AG04450 (cell line): Measurements from ENCODE around the gene INVS. TPM values are rescaled to one million over a fixed set of nuclear protein-coding genes. Genes with fewer than 3 reads are reported as not detected.
"Not testable (repeated sequence)": the region's sequence is repeated elsewhere in the genome, so short reads cannot be mapped to it uniquely, and the experiment has no call there.

Experiments
- CTCF ChIA-PET: fragments of 300-600, 350-600 bp; formaldehyde crosslinking; extraction: SDS; loops from one replicate; lab custom pipeline; 2022; ENCODE audit warnings: antibody characterized with exemption, inconsistent platforms; lab: Charles Lee
- POLR2A ChIA-PET: fragments of 350-600 bp; formaldehyde crosslinking; extraction: SDS; loops from one replicate; lab custom pipeline; 2021; ENCODE audit warnings: antibody characterized with exemption, inconsistent platforms; lab: Yijun Ruan, JAX
- DNase-seq: peaks from one replicate; pipeline ENCODE4 v3.0.0-alpha.2; 2011; ENCODE audit warnings: low read depth, low spot score
- H3K27ac ChIP-seq: one replicate; pipeline ENCODE4 v1.5.1; 2012; ENCODE audit warnings: low read depth, low read length, control low read depth
- H3K27me3 ChIP-seq: one replicate; pipeline ENCODE4 v1.6.0; 2012; ENCODE audit warnings: low read length; ENCODE audit not compliant: control insufficient read depth, insufficient read depth
- H3K4me3 ChIP-seq: 2 replicates; pipeline ENCODE4 v1.5.1; 2011; ENCODE audit warnings: mild to moderate bottlenecking, low read depth, low read length, control low read depth
- H3K9me3 ChIP-seq: 2 replicates; pipeline ENCODE4 v1.5.1; 2012; ENCODE audit warnings: low read length; ENCODE audit not compliant: control insufficient read depth, insufficient read depth
- polyA plus RNA-seq: library from polyadenylated mRNA; depleted of rRNA; stranded (reverse); fragments of >200 nt; gene quantifications from 2 replicates; pipeline ENCODE4 v1.2.3, GENCODE V29; 2011
- TF ChIP-seq, protein P1 (sequence below): IDR thresholded peaks from 2 replicates; pipeline ENCODE4 v1.5.1; 2011; ENCODE audit warnings: low read depth, low read length, control low read depth, inconsistent platforms

The INVS gene
- polyA plus RNA-seq, 1 experiment, result 22.5 TPM

DNA sequence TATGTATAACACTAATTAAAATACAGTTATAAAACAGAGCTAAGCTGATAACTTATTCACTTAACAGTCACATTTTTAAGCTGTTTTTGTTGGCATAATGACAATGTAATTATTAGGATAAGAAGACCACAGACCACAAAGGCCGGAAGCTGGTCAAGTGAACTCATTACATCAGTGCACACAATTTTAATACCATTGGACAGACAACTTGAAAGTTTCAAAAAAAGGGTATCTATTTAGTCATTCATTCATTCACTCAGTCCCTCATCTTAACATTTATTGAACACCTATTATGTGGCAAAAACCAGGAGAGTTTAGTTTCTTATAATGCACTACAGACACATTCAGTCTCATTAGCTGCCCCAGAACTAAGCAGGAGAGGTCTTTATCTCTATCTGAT, 11.8 kb upstream of the INVS start:
- ChIA-PET CTCF (interaction anchor here (0.6 kb wide), 2 partner anchors 291 to 1194 kb away, joined by 3 read pairs; no protein-coding TSS in a partner anchor), POLR2A (no interaction called here)
- no peaks in the 10 kb centered on the region for H3K27me3 ChIP-seq
- no peak for DNase-seq
- H3K4me3 ChIP-seq, result no peak overlapping the region
- TF ChIP-seq, protein P1, sequence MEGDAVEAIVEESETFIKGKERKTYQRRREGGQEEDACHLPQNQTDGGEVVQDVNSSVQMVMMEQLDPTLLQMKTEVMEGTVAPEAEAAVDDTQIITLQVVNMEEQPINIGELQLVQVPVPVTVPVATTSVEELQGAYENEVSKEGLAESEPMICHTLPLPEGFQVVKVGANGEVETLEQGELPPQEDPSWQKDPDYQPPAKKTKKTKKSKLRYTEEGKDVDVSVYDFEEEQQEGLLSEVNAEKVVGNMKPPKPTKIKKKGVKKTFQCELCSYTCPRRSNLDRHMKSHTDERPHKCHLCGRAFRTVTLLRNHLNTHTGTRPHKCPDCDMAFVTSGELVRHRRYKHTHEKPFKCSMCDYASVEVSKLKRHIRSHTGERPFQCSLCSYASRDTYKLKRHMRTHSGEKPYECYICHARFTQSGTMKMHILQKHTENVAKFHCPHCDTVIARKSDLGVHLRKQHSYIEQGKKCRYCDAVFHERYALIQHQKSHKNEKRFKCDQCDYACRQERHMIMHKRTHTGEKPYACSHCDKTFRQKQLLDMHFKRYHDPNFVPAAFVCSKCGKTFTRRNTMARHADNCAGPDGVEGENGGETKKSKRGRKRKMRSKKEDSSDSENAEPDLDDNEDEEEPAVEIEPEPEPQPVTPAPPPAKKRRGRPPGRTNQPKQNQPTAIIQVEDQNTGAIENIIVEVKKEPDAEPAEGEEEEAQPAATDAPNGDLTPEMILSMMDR, result no peak
- no peaks in the 10 kb centered on the region for H3K9me3 ChIP-seq
- H3K27ac ChIP-seq, result no peak overlapping the region

DNA sequence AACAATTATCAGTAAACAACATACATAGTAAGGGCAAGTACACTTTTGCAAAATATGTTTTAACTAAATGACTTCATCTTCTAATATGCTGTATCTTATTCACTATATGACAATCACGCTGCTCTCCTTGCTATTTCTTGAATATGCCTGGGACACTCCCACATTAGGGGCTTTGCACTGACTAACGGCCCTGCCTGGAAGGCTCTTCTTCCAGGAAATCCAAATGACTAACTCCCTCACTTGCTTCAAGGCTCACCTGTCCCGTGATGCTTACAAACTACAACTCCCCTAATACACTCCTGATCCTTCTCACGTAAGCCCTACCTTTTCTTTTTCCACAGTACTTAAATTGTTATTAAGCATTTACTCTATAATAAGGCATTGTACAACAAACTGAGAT, 10.8 kb upstream of the INVS start:
- POLR2A ChIA-PET, result no interaction called here
- DNase-seq, result no peak
- H3K27ac ChIP-seq, result no peak overlapping the region
- TF ChIP-seq, protein P1, result no peak
- no peaks in the 10 kb centered on the region for H3K9me3 ChIP-seq
- CTCF ChIA-PET, result no interaction called here
- no peak overlapping the region for H3K4me3 ChIP-seq
- no peaks in the 10 kb centered on the region for H3K27me3 ChIP-seq

DNA sequence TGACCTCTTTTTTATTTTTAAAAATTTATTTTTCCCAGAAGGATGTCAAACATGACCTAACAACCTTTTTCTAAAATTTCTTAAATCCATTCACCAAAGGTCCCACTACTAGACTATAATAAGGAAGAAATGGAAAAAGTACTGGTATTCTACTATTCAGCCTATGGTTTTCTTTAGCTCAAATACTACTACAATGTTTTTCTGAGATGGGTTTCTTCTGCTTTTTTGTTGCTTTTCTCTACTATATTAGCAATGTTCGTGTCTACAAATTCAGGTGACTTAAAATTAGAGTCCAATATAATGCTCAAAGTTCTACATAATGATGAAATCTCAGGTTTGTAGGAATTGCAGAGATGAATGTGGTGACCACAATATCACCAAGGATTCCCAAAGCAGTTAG, 8.2 kb upstream of the INVS start:
- POLR2A ChIA-PET, result no interaction called here
- no peak for DNase-seq
- Histone ChIP-seq H3K27me3 (no peaks in the 10 kb centered on the region), H3K9me3 (no peaks in the 10 kb centered on the region), H3K27ac (no peak overlapping the region), H3K4me3 (no peak overlapping the region)
- TF ChIP-seq, protein P1, result no peak
- CTCF ChIA-PET, result no interaction called here

DNA sequence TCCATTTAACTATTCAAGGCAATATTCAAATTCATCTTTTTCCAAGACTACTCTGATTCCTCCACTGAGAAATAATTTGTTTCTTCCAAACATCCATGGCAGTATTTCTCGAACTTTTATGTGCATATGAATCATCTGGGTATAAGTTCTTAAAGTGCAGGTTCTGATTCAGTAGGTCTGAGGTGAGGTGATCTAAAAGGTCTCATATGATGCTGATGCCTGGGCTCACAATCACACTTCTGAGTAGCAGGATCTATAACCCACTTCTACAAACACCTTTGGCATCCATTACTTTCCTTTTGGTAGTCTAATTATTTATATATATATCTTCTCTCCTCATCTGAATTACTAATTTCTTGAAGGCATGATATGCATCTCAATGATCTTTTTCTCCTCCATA, 7.4 kb upstream of the INVS start:
- Histone ChIP-seq H3K27ac (no peak overlapping the region), H3K9me3 (no peaks in the 10 kb centered on the region), H3K27me3 (no peaks in the 10 kb centered on the region), H3K4me3 (no peak overlapping the region)
- CTCF ChIA-PET, result no interaction called here
- TF ChIP-seq, protein P1, result no peak
- POLR2A ChIA-PET, result no interaction called here
- DNase-seq, result no peak

DNA sequence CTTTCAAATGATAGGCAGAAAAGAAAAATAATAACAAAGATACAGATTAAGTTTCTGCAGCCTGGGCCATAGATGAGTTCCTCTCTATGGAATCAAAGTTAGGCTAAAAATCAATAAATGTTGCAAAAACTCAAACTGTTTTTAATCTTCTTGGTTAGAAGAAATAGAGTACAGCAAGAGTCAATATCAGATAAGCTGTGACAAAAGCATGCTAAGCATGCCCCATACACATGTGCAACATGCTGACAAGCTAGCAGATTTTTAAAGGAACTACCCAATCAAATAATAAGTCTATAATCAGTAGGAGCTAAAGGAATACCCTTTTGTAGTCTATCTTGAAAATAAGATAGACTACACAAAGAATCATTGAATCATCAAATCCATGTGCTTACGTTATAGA, 7.0 kb upstream of the INVS start:
- ChIA-PET CTCF (no interaction called here), POLR2A (no interaction called here)
- DNase-seq, result no peak
- Histone ChIP-seq H3K4me3 (no peak overlapping the region), H3K9me3 (no peaks in the 10 kb centered on the region), H3K27me3 (no peaks in the 10 kb centered on the region), H3K27ac (no peak overlapping the region)
- TF ChIP-seq, protein P1, result no peak

DNA sequence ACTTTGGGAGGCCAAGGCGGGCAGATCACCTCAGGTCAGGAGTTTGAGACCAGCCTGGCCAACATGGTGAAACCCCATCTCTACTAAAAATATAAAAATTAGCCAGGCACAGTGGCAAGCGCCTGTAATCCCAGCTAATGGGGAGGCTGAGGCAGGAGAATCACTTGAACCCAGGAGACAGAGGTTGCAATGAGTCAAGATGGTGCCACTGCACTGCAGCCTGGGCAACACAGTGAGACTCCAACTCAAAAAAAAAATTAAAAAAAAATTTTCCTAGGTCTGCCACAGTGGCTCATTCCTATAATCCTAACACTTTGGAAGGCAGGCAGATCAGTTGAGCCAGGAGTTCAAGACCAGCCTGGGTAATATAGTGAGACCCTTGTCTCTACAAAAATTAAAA, 4.6 kb upstream of the INVS start:
- H3K27ac ChIP-seq, H3K27me3 ChIP-seq, H3K9me3 ChIP-seq, DNase-seq, POLR2A ChIA-PET, H3K4me3 ChIP-seq: not testable (repeated sequence)
- CTCF ChIA-PET, result interaction anchor here (0.6 kb wide), 1 partner anchor 17 kb away, joined by 3 read pairs; no protein-coding TSS in a partner anchor
